Measurements from ENCODE around the gene PARP15. TPM values are rescaled to one million over a fixed set of nuclear protein-coding genes. Genes with fewer than 3 reads are reported as not detected.

Gene PARP15
- total RNA-seq, 1 donor from 2014 or later = 9.7 TPM

- peaks cover 90% of the 10 kb centered on the region for H3K36me3 ChIP-seq
- DNase-seq = no peak
- intact Hi-C loops (cut with DNase I) = no loop called here
- H3K27me3 ChIP-seq = no peaks in the 10 kb centered on the region
- TF ChIP-seq CTCF (IDR thresholded peaks at IDR 0.05) = no peak
- no peak for ATAC-seq
- no peaks in the 10 kb centered on the region for H3K9me3 ChIP-seq
- no peak overlapping the region for H3K27ac ChIP-seq
- H3K4me3 ChIP-seq = no peak overlapping the region
- H3K4me1 ChIP-seq = no peaks in the 10 kb centered on the region
Observed at GRCh38 chr3:122536632-122537001, 40.8 kb upstream of the PARP15 start.

GRCh38 chr3:122538956-122539490 is 38.4 kb upstream of the PARP15 start:
- no peaks in the 10 kb centered on the region for H3K9me3 ChIP-seq
- no peak for TF ChIP-seq CTCF (IDR thresholded peaks at IDR 0.05)
- H3K36me3 ChIP-seq = peaks cover 88% of the 10 kb centered on the region
- intact Hi-C loops (cut with DNase I) = no loop called here
- no peak overlapping the region for H3K27ac ChIP-seq
- no peaks in the 10 kb centered on the region for H3K27me3 ChIP-seq
- DNase-seq (no peak), ATAC-seq (no peak)
- no peak overlapping the region for H3K4me3 ChIP-seq
- H3K4me1 ChIP-seq = no peaks in the 10 kb centered on the region

- no peak for DNase-seq
- intact Hi-C loops (cut with DNase I) = no loop called here
- peaks cover 96% of the 10 kb centered on the region for H3K36me3 ChIP-seq
- no peak overlapping the region for H3K27ac ChIP-seq
- ATAC-seq = no peak
- no peak overlapping the region for H3K4me3 ChIP-seq
- H3K4me1 ChIP-seq = no peaks in the 10 kb centered on the region
- H3K9me3 ChIP-seq = no peaks in the 10 kb centered on the region
- TF ChIP-seq CTCF (IDR thresholded peaks at IDR 0.05) = no peak
- no peaks in the 10 kb centered on the region for H3K27me3 ChIP-seq
Observed at GRCh38 chr3:122546151-122546550, 31.3 kb upstream of the PARP15 start.

GRCh38 chr3:122548076-122548475 is 29.4 kb upstream of the PARP15 start:
- Histone ChIP-seq H3K4me3 (no peak overlapping the region), H3K9me3 (no peaks in the 10 kb centered on the region), H3K36me3 (peaks cover 97% of the 10 kb centered on the region), H3K4me1 (no peaks in the 10 kb centered on the region), H3K27ac (no peak overlapping the region), H3K27me3 (no peaks in the 10 kb centered on the region)
- DNase-seq = no peak
- no peak for ATAC-seq
- TF ChIP-seq CTCF (IDR thresholded peaks at IDR 0.05) = no peak
- intact Hi-C loops (cut with DNase I) = no loop called here

DNA sequence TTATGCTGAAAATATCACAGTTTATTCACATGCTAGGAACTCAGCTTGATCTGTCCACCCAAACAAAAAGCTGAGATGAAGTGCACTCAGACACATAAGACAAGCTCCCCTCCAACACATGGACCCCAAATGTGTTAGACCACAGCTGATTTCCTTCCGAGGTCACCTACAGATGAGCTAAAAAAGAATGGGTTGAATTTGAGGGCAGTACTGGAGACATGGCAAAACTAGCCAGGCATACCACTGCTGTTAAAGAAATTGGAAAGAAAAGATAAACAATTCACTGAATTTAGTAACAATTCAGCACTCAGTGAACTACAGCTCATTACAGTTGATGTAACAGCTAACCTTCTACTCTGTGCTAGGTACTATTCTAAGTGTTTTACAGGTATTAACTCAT is 28.8 kb upstream of the PARP15 start:
- intact Hi-C loops (cut with DNase I) = no loop called here
- DNase-seq = no peak
- no peaks in the 10 kb centered on the region for H3K27me3 ChIP-seq

More for the DNA sequence above, 28.8 kb upstream of the PARP15 start:
- H3K4me1 ChIP-seq = no peaks in the 10 kb centered on the region
- TF ChIP-seq CTCF (IDR thresholded peaks at IDR 0.05) = no peak
- no peak for ATAC-seq
- no peaks in the 10 kb centered on the region for H3K9me3 ChIP-seq
- peaks cover 97% of the 10 kb centered on the region for H3K36me3 ChIP-seq
- H3K4me3 ChIP-seq = no peak overlapping the region
- H3K27ac ChIP-seq = no peak overlapping the region
